Astrocyte of the cerebellum (primary cell): Measurements from ENCODE around the gene ADPRM.
A peak's percentile ranks its signal among the peaks of the same experiment; 100 is the strongest.

Experiments used
- DNase-seq: peaks from one replicate; pipeline ENCODE4 v3.0.0-alpha.2; 2011; ENCODE audit warnings: low read depth
- H3K4me3 ChIP-seq: 2 replicates; pipeline ENCODE4 v1.5.1; 2011; ENCODE audit warnings: mild to moderate bottlenecking, low read depth, low read length, moderate library complexity
- CTCF ChIP-seq: IDR thresholded peaks from 2 replicates; pipeline ENCODE4 v1.5.1; 2012; ENCODE audit warnings: low read length, low read depth, moderate library complexity, mild to moderate bottlenecking; ENCODE audit errors: missing control alignments
- in situ Hi-C: cut with HindIII; loops from 2 replicates; pipeline ENCODE4 v1.10.0; 2017; ENCODE audit warnings: low sequenced_read_pairs

The ADPRM gene

GRCh38 chr17:10735821-10736220 lies 38.4 kb downstream of the ADPRM start:
- no peak overlapping the region for H3K4me3 ChIP-seq
- in situ Hi-C loops = no loop called here
- DNase-seq = no peak
- no peak for TF ChIP-seq CTCF

GRCh38 chr17:10737168-10737622 lies 39.8 kb downstream of the ADPRM start:
- in situ Hi-C loops = no loop called here
- no peak overlapping the region for H3K4me3 ChIP-seq
- peak; percentile 44 for DNase-seq
- TF ChIP-seq CTCF = peak; percentile 85

- TF ChIP-seq CTCF = no peak
- DNase-seq = no peak
- H3K4me3 ChIP-seq = no peak overlapping the region
- in situ Hi-C loops = no loop called here
These were observed 40.3 kb downstream of the ADPRM start for GRCh38 chr17:10737736-10738135.

- DNase-seq = no peak
- in situ Hi-C loops = no loop called here
- no peak for TF ChIP-seq CTCF
- H3K4me3 ChIP-seq = no peak overlapping the region
These were observed 41.3 kb downstream of the ADPRM start for GRCh38 chr17:10738521-10739258.

GRCh38 chr17:10739386-10739785 lies 42.0 kb downstream of the ADPRM start:
- in situ Hi-C loops = no loop called here
- no peak for TF ChIP-seq CTCF

GRCh38 chr17:10741416-10742135 lies 44.2 kb downstream of the ADPRM start:
- no peak for DNase-seq
- H3K4me3 ChIP-seq = no peak overlapping the region
- no peak for TF ChIP-seq CTCF
- in situ Hi-C loops = no loop called here

More at GRCh38 chr17:10739386-10739785, 42.0 kb downstream of the ADPRM start:
- H3K4me3 ChIP-seq = no peak overlapping the region
- DNase-seq = no peak
